ENCODE measurements around the gene RALGAPB. TPM values are rescaled to one million over a fixed set of nuclear protein-coding genes. Genes with fewer than 3 reads are reported as not detected.

RALGAPB gene
- total and polyA plus RNA-seq, 2 of the 13 experiments (the other 11 are each of a cell fraction or from before 2014, with no cell fraction given), result 17.6 to 30.6 TPM

DNA sequence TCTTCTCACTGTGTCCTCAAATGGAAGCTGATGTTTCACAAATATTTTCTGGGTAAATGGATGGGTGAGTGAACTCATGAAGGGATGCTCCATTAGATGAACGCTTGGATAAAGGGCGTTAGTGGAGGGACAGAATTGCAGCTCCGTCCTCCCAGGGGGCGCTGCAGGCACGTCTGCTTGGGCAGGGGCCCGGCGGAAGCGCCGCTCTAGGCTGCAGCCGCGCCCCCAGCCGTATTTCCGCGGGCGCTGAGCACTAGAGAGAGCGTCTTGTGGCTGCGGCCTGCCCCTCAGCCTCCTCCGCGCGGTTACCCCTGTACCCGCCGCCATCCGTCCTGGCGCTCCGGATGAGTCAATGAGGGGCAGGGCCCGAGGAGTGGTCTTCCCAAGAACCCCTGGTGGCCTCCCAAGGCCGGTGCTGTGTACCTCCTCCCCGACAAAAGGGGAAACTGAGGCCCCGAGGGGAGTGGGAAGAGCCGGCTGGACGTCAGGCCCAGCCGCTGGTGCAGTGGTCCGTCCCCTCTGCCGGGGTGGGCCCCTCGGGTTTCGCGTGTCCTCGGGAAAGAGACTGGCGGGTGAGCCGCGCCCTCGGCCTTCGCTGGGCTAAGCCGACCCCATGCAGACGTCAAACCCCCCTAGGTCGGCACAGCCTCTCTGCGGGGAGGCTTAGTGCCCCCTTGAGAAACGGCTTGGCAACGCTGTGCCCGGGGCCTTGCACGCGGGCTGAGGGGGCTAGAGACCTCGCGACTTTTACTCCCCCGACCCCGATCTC, 26.0 kb upstream of the RALGAPB start (continued):
- TF ChIP-seq, protein P1, sequence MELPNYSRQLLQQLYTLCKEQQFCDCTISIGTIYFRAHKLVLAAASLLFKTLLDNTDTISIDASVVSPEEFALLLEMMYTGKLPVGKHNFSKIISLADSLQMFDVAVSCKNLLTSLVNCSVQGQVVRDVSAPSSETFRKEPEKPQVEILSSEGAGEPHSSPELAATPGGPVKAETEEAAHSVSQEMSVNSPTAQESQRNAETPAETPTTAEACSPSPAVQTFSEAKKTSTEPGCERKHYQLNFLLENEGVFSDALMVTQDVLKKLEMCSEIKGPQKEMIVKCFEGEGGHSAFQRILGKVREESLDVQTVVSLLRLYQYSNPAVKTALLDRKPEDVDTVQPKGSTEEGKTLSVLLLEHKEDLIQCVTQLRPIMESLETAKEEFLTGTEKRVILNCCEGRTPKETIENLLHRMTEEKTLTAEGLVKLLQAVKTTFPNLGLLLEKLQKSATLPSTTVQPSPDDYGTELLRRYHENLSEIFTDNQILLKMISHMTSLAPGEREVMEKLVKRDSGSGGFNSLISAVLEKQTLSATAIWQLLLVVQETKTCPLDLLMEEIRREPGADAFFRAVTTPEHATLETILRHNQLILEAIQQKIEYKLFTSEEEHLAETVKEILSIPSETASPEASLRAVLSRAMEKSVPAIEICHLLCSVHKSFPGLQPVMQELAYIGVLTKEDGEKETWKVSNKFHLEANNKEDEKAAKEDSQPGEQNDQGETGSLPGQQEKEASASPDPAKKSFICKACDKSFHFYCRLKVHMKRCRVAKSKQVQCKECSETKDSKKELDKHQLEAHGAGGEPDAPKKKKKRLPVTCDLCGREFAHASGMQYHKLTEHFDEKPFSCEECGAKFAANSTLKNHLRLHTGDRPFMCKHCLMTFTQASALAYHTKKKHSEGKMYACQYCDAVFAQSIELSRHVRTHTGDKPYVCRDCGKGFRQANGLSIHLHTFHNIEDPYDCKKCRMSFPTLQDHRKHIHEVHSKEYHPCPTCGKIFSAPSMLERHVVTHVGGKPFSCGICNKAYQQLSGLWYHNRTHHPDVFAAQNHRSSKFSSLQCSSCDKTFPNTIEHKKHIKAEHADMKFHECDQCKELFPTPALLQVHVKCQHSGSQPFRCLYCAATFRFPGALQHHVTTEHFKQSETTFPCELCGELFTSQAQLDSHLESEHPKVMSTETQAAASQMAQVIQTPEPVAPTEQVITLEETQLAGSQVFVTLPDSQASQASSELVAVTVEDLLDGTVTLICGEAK (IDR thresholded peaks at IDR 0.05), result peak; percentile 55
- TF ChIP-seq, protein P1 (CRISPR knock-in tag; IDR thresholded peaks at IDR 0.05), result peak; percentile 96
- TF ChIP-seq ZNF552 (CRISPR knock-in tag; IDR thresholded peaks at IDR 0.05; ENCODE audit: borderline replicate concordance) (peak; percentile 64; the same call in 1 of the 2 replicates), NFE2 (CRISPR knock-in tag; IDR thresholded peaks at IDR 0.05) (no peak), ZNF703 (CRISPR knock-in tag; IDR thresholded peaks at IDR 0.05; ENCODE audit: borderline replicate concordance) (peak; percentile 87; the same call in 1 of the 2 replicates), TCF7L2 (IDR thresholded peaks at IDR 0.05; ENCODE audit: low read depth, low read length) (no peak), NFE2L1 (CRISPR knock-in tag; IDR thresholded peaks at IDR 0.05; ENCODE audit: borderline replicate concordance) (peak; percentile 37), ZNF317 (CRISPR knock-in tag; IDR thresholded peaks at IDR 0.05) (peak; percentile 91), ZNF510 (CRISPR knock-in tag; IDR thresholded peaks at IDR 0.05; ENCODE audit: low read depth) (0 out of 2 replicates have a peak, but pooled peaks have one; percentile 78), RBFOX2 (IDR thresholded peaks at IDR 0.05; ENCODE audit: low read depth, low read length) (peak; percentile 100), FOXC1 (CRISPR knock-in tag; IDR thresholded peaks at IDR 0.05; ENCODE audit: borderline replicate concordance) (peak; percentile 97), ZNF766 (CRISPR knock-in tag; IDR thresholded peaks at IDR 0.05; ENCODE audit: borderline replicate concordance) (peak; percentile 89; the same call in 1 of the 2 replicates), ZNF207 (IDR thresholded peaks at IDR 0.05; ENCODE audit: borderline replicate concordance) (no peak), PAWR (CRISPR knock-in tag; IDR thresholded peaks at IDR 0.05; ENCODE audit: borderline replicate concordance) (no peak; the same call in 1 of the 2 replicates), SATB2 (CRISPR knock-in tag; IDR thresholded peaks at IDR 0.05) (peak; percentile 67; the same call in 1 of the 2 replicates), MED1 (CRISPR knock-in tag; IDR thresholded peaks at IDR 0.05) (peak; percentile 94), POGZ (CRISPR knock-in tag; IDR thresholded peaks at IDR 0.05) (peak; percentile 100), NR1H2 (CRISPR knock-in tag; IDR thresholded peaks at IDR 0.05; ENCODE audit: borderline replicate concordance, low read depth) (no peak), THYN1 (CRISPR knock-in tag; IDR thresholded peaks at IDR 0.05; ENCODE audit: borderline replicate concordance, low read depth) (no peak)
- TF ChIP-seq, protein P2, sequence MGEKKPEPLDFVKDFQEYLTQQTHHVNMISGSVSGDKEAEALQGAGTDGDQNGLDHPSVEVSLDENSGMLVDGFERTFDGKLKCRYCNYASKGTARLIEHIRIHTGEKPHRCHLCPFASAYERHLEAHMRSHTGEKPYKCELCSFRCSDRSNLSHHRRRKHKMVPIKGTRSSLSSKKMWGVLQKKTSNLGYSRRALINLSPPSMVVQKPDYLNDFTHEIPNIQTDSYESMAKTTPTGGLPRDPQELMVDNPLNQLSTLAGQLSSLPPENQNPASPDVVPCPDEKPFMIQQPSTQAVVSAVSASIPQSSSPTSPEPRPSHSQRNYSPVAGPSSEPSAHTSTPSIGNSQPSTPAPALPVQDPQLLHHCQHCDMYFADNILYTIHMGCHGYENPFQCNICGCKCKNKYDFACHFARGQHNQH (CRISPR knock-in tag; IDR thresholded peaks at IDR 0.05), result peak; percentile 99
